ENCODE data around the gene C19orf81.

- TF ChIP-seq, protein P1, sequence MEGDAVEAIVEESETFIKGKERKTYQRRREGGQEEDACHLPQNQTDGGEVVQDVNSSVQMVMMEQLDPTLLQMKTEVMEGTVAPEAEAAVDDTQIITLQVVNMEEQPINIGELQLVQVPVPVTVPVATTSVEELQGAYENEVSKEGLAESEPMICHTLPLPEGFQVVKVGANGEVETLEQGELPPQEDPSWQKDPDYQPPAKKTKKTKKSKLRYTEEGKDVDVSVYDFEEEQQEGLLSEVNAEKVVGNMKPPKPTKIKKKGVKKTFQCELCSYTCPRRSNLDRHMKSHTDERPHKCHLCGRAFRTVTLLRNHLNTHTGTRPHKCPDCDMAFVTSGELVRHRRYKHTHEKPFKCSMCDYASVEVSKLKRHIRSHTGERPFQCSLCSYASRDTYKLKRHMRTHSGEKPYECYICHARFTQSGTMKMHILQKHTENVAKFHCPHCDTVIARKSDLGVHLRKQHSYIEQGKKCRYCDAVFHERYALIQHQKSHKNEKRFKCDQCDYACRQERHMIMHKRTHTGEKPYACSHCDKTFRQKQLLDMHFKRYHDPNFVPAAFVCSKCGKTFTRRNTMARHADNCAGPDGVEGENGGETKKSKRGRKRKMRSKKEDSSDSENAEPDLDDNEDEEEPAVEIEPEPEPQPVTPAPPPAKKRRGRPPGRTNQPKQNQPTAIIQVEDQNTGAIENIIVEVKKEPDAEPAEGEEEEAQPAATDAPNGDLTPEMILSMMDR (IDR thresholded peaks at IDR 0.05), result no peak
- TF ChIP-seq POLR2A (IDR thresholded peaks at IDR 0.05), result no peak
These were observed at the start of gene C19orf81 for GRCh38 chr19:50649433-50650391.

Data from adrenal gland (tissue), 5 donors.